Body of pancreas (tissue), 4 donors: ENCODE results near the gene ITIH5.

Source experiments
- CTCF ChIP-seq, 7 experiments: fragments of 450-650 bp in 4 of 7; fragments of 200-600 bp in 3 of 7; sonication (generic) in 3 of 7; IDR thresholded peaks; one replicate each; pipeline ENCODE4 v1.5.1; 2016 to 2019; ENCODE audit warnings: antibody characterized with exemption in 7 of 7
- POLR2A ChIP-seq, 3 donors: fragments of 450-650 bp; IDR thresholded peaks; one replicate each; pipeline ENCODE4 v1.6.1; 2016; ENCODE audit warnings: antibody characterized with exemption in 3 of 3, mild to moderate bottlenecking in 2 of 3

- TF ChIP-seq CTCF (IDR thresholded peaks at IDR 0.05) (no peak), POLR2A (IDR thresholded peaks at IDR 0.05) (no peak)
Observed at GRCh38 chr10:7701158-7701742, 34.5 kb upstream of the ITIH5 start.
